H1 (cell line): Measurements from ENCODE around the gene IPO9. TPM values are rescaled to one million over a fixed set of nuclear protein-coding genes. Genes with fewer than 3 reads are reported as not detected.

ENCODE experiments used
- CTCF ChIA-PET: fragments of 300-600 bp; sonication (Branson Sonifier 250); formaldehyde crosslinking; loops from one replicate; lab custom pipeline; 2021; ENCODE audit not compliant: partially characterized antibody; lab: Charles Lee
- POLR2A ChIA-PET: fragments of 300-600 bp; sonication (Branson Sonifier 250); formaldehyde crosslinking; loops from one replicate; lab custom pipeline; 2021; ENCODE audit warnings: inconsistent platforms; ENCODE audit not compliant: partially characterized antibody; lab: Charles Lee
- DNase-seq, 2 experiments: peaks; one replicate each; pipeline versions ENCODE4 v3.0.0 to v3.0.0-alpha.2; 2010 to 2022; ENCODE audit warnings: low spot score in 2 of 2, low read depth in 1 of 2, mixed read lengths in 1 of 2
- FAIRE-seq: peaks from 2 replicates; lab custom pipeline; 2011; peaks lifted over from hg19 to GRCh38; lab: Jason Lieb, UNC
- H2AFZ ChIP-seq: 2 replicates; pipeline ENCODE4 v1.8.1; 2012; ENCODE audit warnings: low read length, inconsistent platforms
- H2AK5ac ChIP-seq: 2 replicates; pipeline ENCODE4 v1.6.1; 2013; ENCODE audit warnings: low read depth, low read length
- H2BK120ac ChIP-seq: replicated peaks from 2 replicates; pipeline ENCODE3; 2013; ENCODE audit warnings: low read depth, low read length, inconsistent platforms
- H2BK12ac ChIP-seq: 2 replicates; pipeline ENCODE4 v1.6.1; 2013; ENCODE audit warnings: low read depth, low read length
- H2BK15ac ChIP-seq: 2 replicates; pipeline ENCODE4 v1.6.1; 2013; ENCODE audit warnings: low read length
- H2BK20ac ChIP-seq: 2 replicates; pipeline ENCODE4 v1.6.1; 2013; ENCODE audit warnings: low read length
- H2BK5ac ChIP-seq: 2 replicates; pipeline ENCODE4 v1.6.1; 2013; ENCODE audit warnings: low read depth, low read length
- H3K14ac ChIP-seq: 2 replicates; pipeline ENCODE4 v1.6.1; 2013; ENCODE audit warnings: inconsistent platforms; ENCODE audit not compliant: insufficient read length
- H3K18ac ChIP-seq: 2 replicates; pipeline ENCODE4 v1.6.1; 2013; ENCODE audit warnings: low read length; ENCODE audit errors: extremely low read depth
- H3K23ac ChIP-seq: 2 replicates; pipeline ENCODE4 v1.6.1; 2013; ENCODE audit warnings: inconsistent platforms; ENCODE audit not compliant: insufficient read length
- H3K23me2 ChIP-seq: 2 replicates; pipeline ENCODE4 v1.6.1; 2013; ENCODE audit warnings: low read depth, low read length
- H3K27ac ChIP-seq: 2 replicates; pipeline ENCODE4 v1.6.1; 2011; ENCODE audit warnings: low read depth, low read length, inconsistent platforms
- H3K27me3 ChIP-seq, 4 experiments: replicated peaks in 1 of 4; 1 replicate in 1 of 4; 2 replicates in 3 of 4; pipeline versions ENCODE4 v1.6.1 to v1.8.1; 2011 to 2013; ENCODE audit warnings: low read length in 3 of 4, mild to moderate bottlenecking in 3 of 4, inconsistent platforms in 2 of 4, mixed read lengths in 2 of 4, moderate library complexity in 1 of 4; ENCODE audit not compliant: control insufficient read depth in 3 of 4, insufficient read depth in 3 of 4; ENCODE audit errors: extremely low read depth in 1 of 4
- H3K36me3 ChIP-seq, 4 experiments: 2 replicates each; pipeline versions ENCODE4 v1.6.1 to v1.8.1; 2011 to 2013; ENCODE audit warnings: mild to moderate bottlenecking in 4 of 4, low read length in 3 of 4, moderate library complexity in 2 of 4, control low read depth in 1 of 4, inconsistent platforms in 1 of 4; ENCODE audit not compliant: insufficient read depth in 4 of 4, control insufficient read depth in 2 of 4
- H3K4ac ChIP-seq: replicated peaks from 2 replicates; pipeline ENCODE3; 2013; ENCODE audit warnings: low read length, low read depth, mixed read lengths, inconsistent platforms; ENCODE audit not compliant: insufficient read length
- H3K4me1 ChIP-seq, 4 experiments: replicated peaks in 1 of 4; 1 replicate in 1 of 4; 2 replicates in 3 of 4; pipeline versions ENCODE4 v1.6.1 to v1.8.1; 2011 to 2013; ENCODE audit warnings: low read length in 3 of 4, inconsistent platforms in 2 of 4, mixed read lengths in 1 of 4; ENCODE audit not compliant: insufficient read depth in 4 of 4, control insufficient read depth in 3 of 4
- H3K4me2 ChIP-seq, 2 experiments: 2 replicates each; pipeline versions ENCODE4 v1.6.1 to v1.8.1; 2011 to 2013; ENCODE audit warnings: low read depth in 2 of 2, low read length in 2 of 2, control low read depth in 1 of 2, inconsistent platforms in 1 of 2, mild to moderate bottlenecking in 1 of 2; ENCODE audit not compliant: insufficient read depth in 1 of 2
- H3K4me3 ChIP-seq, 4 experiments: fragments of 200-600, 300-600 bp in 1 of 4; sonication (generic), shearing (Covaris generic), sonication (Bioruptor Twin) in 1 of 4; 2 replicates each; pipeline versions ENCODE4 v1.5.1 to v1.8.1; 2011 to 2016; ENCODE audit warnings: low read length in 4 of 4, low read depth in 3 of 4, control low read depth in 2 of 4, inconsistent platforms in 2 of 4, mild to moderate bottlenecking in 2 of 4, mixed read lengths in 1 of 4, moderate library complexity in 1 of 4; ENCODE audit not compliant: insufficient read depth in 2 of 4; ENCODE audit errors: extremely low read depth in 1 of 4
- H3K56ac ChIP-seq: replicated peaks from 2 replicates; pipeline ENCODE3; 2013; ENCODE audit warnings: low read depth, mild to moderate bottlenecking, mixed read lengths, low read length, inconsistent platforms; ENCODE audit not compliant: insufficient read length
- H3K79me1 ChIP-seq: 2 replicates; pipeline ENCODE4 v1.6.1; 2013; ENCODE audit warnings: low read depth, low read length, control low read depth
- H3K79me2 ChIP-seq, 2 experiments: 2 replicates each; pipeline versions ENCODE4 v1.6.1 to v1.8.1; 2012 to 2013; ENCODE audit warnings: low read length in 2 of 2, mild to moderate bottlenecking in 2 of 2, inconsistent platforms in 1 of 2; ENCODE audit not compliant: insufficient read depth in 2 of 2, control insufficient read depth in 1 of 2
- H3K9ac ChIP-seq, 4 experiments: replicated peaks in 1 of 4; 1 replicate in 1 of 4; 2 replicates in 3 of 4; pipeline versions ENCODE4 v1.6.1 to v1.8.1; 2011 to 2013; ENCODE audit warnings: low read depth in 3 of 4, low read length in 3 of 4, control low read depth in 2 of 4, mild to moderate bottlenecking in 2 of 4, moderate library complexity in 2 of 4, inconsistent platforms in 1 of 4; ENCODE audit errors: extremely low read depth in 1 of 4
- H3K9me3 ChIP-seq, 2 experiments: 2 replicates each; pipeline versions ENCODE4 v1.6.1 to v1.8.1; 2012 to 2013; ENCODE audit warnings: mild to moderate bottlenecking in 2 of 2, moderate library complexity in 2 of 2, control low read depth in 1 of 2, inconsistent platforms in 1 of 2, low read depth in 1 of 2, low read length in 1 of 2, mixed read lengths in 1 of 2; ENCODE audit not compliant: insufficient read depth in 2 of 2
- H4K20me1 ChIP-seq, 2 experiments: replicated peaks in 1 of 2; 2 replicates each; pipeline versions ENCODE3 to v1.8.1; 2011 to 2013; ENCODE audit warnings: inconsistent platforms in 2 of 2, low read length in 2 of 2, mild to moderate bottlenecking in 1 of 2; ENCODE audit not compliant: insufficient read depth in 2 of 2, control insufficient read depth in 1 of 2
- H4K5ac ChIP-seq: 2 replicates; pipeline ENCODE4 v1.6.1; 2013; ENCODE audit warnings: low read length, low read depth, mixed read lengths, inconsistent platforms; ENCODE audit not compliant: insufficient read length
- H4K8ac ChIP-seq: 2 replicates; pipeline ENCODE4 v1.8.0; 2013; ENCODE audit warnings: mild to moderate bottlenecking, moderate library complexity, low read length, inconsistent platforms; ENCODE audit not compliant: insufficient read depth; ENCODE audit errors: extremely low read depth
- H4K91ac ChIP-seq: replicated peaks from 2 replicates; pipeline ENCODE3; 2013; ENCODE audit warnings: low read length, mixed read lengths, inconsistent platforms; ENCODE audit not compliant: insufficient read length
- CEBPB ChIP-seq: IDR thresholded peaks from 2 replicates; pipeline ENCODE4 v1.6.1; 2012; ENCODE audit warnings: low read depth, low read length
- POU5F1 ChIP-seq: IDR thresholded peaks from 2 replicates; pipeline ENCODE4 v1.6.1; 2011; ENCODE audit warnings: low read depth, mild to moderate bottlenecking, low read length, moderate library complexity
- WGBS, 2 experiments: shearing (Covaris generic) in 1 of 2; methylation state at CpG; one replicate each; pipeline versions ENCODE4 v1.1.6 to v1.1.7; 2013 to 2015; ENCODE audit warnings: low lambda C conversion rate in 2 of 2, mixed read lengths in 2 of 2, inconsistent platforms in 1 of 2, low coverage in 1 of 2, missing lambda C conversion rate in 1 of 2; ENCODE audit not compliant: insufficient replicate concordance in 2 of 2, insufficient coverage in 1 of 2, insufficient read length in 1 of 2; ENCODE audit errors: extremely low coverage in 1 of 2, missing lambda C conversion rate in 1 of 2; 5-methylcytosine and 5-hydroxymethylcytosine counted together
- polyA plus RNA-seq, 7 experiments: library from polyadenylated mRNA; depleted of rRNA in 3 of 7; stranded (reverse) in 5 of 7; unstranded in 2 of 7; fragments of >200 nt in 5 of 7; fragments of 200-250 nt in 2 of 7; gene quantifications; 1 replicate in 5 of 7; 2 replicates in 1 of 7; 4 replicates in 1 of 7; pipeline versions ENCODE4 v1.2.1 to v1.2.3, GENCODE V29; 2011 to 2013; ENCODE audit warnings: missing spikeins in 2 of 7, mixed read lengths in 2 of 7
- total RNA-seq: library from RNA; stranded (reverse); fragmentation: NEBNext Ultra II Directional; extraction: Animal tissue kit (Norgen Biotek cat#: 25700); gene quantifications from 2 replicates; pipeline ENCODE4 v1.2.1, GENCODE V29; 2021

Gene IPO9
- total and polyA plus RNA-seq, 2 of the 8 experiments (the other 6 are each of a cell fraction or from before 2014, with no cell fraction given) = 61.0 to 122 TPM

GRCh38 chr1:201827321-201828216 is 1.4 kb upstream of the IPO9 start:
- Histone ChIP-seq H3K9me3 (no peaks in the 10 kb centered on the region), H3K4ac (no peak overlapping the region), H3K14ac (no peak overlapping the region), H2BK12ac (no peak overlapping the region), H2AFZ (no peak overlapping the region)
- CTCF ChIA-PET = interaction anchor here (0.5 to 4.1 kb wide), 15 partner anchors 10 to 1398 kb away, joined by 3 to 19 read pairs (median 3); no protein-coding TSS in a partner anchor
- no peak for TF ChIP-seq POU5F1
- TF ChIP-seq CEBPB = peak; percentile 10; the same call in 1 of the 2 replicates
- TF ChIP-seq, all 59 proteins: peak for 1
- no peak overlapping the region for H2AK5ac ChIP-seq
- POLR2A ChIA-PET = interaction anchor here (0.6 to 2.0 kb wide), 4 partner anchors 10 to 90 kb away, joined by 3 to 4 read pairs (median 3); no protein-coding TSS in a partner anchor
- no peak overlapping the region for H2BK15ac ChIP-seq
- H2BK5ac ChIP-seq = no peak overlapping the region
- no peak overlapping the region for H2BK120ac ChIP-seq
- H3K79me2 ChIP-seq = peaks cover 27 to 35% of the 10 kb centered on the region in 2 experiments
- no peaks in the 10 kb centered on the region for H3K27me3 ChIP-seq
- no peak overlapping the region for H3K56ac ChIP-seq
- H3K36me3 ChIP-seq = no peaks in the 10 kb centered on the region; a peak in 1 of 8 replicates
- H2BK20ac ChIP-seq = no peak overlapping the region
- FAIRE-seq (no peak), DNase-seq (no peak)
- 91% methylated on average over 8 of the region's 8 CpGs; no CpG with 5 or more reads in 1 of the 2 experiments for WGBS, 2 experiments
- peaks cover 0 to 5% (median 1%) of the 10 kb centered on the region in 4 experiments; a peak in 3 of 7 replicates for H3K4me1 ChIP-seq
- no peak overlapping the region for H4K8ac ChIP-seq
- H3K23me2 ChIP-seq = 0 out of 2 replicates have a peak, but pooled peaks cover 3% of the 10 kb centered on the region
- no peak overlapping the region for H3K23ac ChIP-seq
- no peaks in the 10 kb centered on the region for H3K79me1 ChIP-seq
- H3K4me3 ChIP-seq = no peak overlapping the region
- no peak overlapping the region for H3K18ac ChIP-seq
- no peak overlapping the region for H3K27ac ChIP-seq
- H4K91ac ChIP-seq = no peak overlapping the region
- H3K4me2 ChIP-seq = 0 out of 4 replicates have a peak overlapping the region, but pooled peaks of 1 of the 2 experiments have one; percentile 7
- H4K5ac ChIP-seq = no peak overlapping the region
- H3K9ac ChIP-seq = no peak overlapping the region
- H4K20me1 ChIP-seq = peaks cover 9 to 13% of the 10 kb centered on the region in 2 experiments
